ENCODE results near the gene STAMBPL1.

Gene STAMBPL1

DNA sequence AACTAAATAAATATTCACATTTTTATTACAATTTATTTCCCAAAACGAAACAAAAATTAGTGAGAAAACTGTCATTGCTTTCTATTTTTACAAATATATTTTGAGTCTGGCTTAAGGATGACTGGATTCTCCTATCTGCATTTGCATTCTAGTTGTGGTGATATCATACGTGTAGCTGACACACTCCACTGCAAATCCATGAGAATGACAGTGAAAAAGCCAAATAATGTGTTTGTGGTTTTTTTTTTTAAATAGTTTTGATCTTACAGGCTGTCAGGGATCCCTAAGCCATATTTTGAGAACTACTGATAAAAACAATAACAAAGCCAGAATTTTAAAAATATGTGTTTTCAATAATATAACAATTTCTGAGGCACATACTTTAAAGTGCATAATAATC is 5.8 kb upstream of the STAMBPL1 start:
- Histone ChIP-seq H2BK5ac (ENCODE audit: low read depth, low read length, poor library complexity, severe bottlenecking) (no peak overlapping the region), H3K18ac (ENCODE audit: low read depth in 1 of 2, low read length in 2 of 2) (no peak overlapping the region), H3K9me3 (ENCODE audit: control insufficient read depth, low read length) (no peaks in the 10 kb centered on the region), H2BK15ac (ENCODE audit: low read depth, poor library complexity, severe bottlenecking) (no peak overlapping the region), H4K91ac (ENCODE audit: low read length) (no peak overlapping the region), H3K27ac (ENCODE audit: low read length, poor library complexity, severe bottlenecking) (no peak overlapping the region), H3K14ac (ENCODE audit: low read length in 2 of 2) (no peak overlapping the region), H3K4me2 (ENCODE audit: low read length, poor library complexity, severe bottlenecking) (no peak overlapping the region), H3K27me3 (ENCODE audit: control insufficient read depth in 1 of 2, insufficient read depth in 1 of 2, low read length in 2 of 2) (no peaks in the 10 kb centered on the region), H3K4me3 (ENCODE audit: insufficient read depth in 1 of 2, low read depth in 1 of 2, low read length in 2 of 2) (no peak overlapping the region), H2BK12ac (ENCODE audit: low read length in 2 of 2) (no peak overlapping the region), H3K9ac (ENCODE audit: low read length) (no peak overlapping the region), H3K36me3 (ENCODE audit: control insufficient read depth in 1 of 2, insufficient read depth in 2 of 2, low read depth in 1 of 2, low read length in 2 of 2) (no peaks in the 10 kb centered on the region), H2AFZ (ENCODE audit: low read depth, low read length) (no peak overlapping the region), H3K79me1 (replicated peaks; ENCODE audit: low read length, poor library complexity, severe bottlenecking) (peaks cover 2% of the 10 kb centered on the region), H2AK5ac (ENCODE audit: low read length, severe bottlenecking) (no peak overlapping the region), H3K23ac (ENCODE audit: low read length in 2 of 2) (no peak overlapping the region), H4K8ac (ENCODE audit: low read length) (no peak overlapping the region), H3K4ac (ENCODE audit: low read depth in 1 of 2, low read length in 2 of 2) (no peak overlapping the region), H2BK120ac (ENCODE audit: low read depth, low read length) (no peak overlapping the region), H3K4me1 (ENCODE audit: control insufficient read depth, insufficient read depth, low read depth, low read length) (no peaks in the 10 kb centered on the region)
- 83% methylated on average over 2 of the region's 2 CpGs for WGBS
- DNase-seq = no peak

DNA sequence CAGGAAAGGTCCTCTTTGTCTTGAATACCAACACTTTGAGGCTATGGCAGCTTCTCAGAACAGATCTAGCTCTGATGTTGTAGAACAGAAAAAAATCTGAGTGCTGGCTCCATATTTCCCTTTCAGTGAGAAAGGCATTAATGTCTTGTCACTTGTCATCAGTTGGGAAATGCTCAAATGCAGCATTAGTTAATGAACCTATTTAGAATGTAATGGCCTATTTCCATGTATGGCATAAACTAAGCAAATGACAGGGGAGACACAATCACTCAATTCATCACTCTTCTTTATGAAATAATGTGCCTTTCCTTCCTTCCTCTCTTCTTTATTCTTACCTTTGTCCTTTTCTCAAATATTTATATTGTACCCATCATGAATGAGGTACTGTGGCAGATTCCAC is 5.0 kb upstream of the STAMBPL1 start:
- DNase-seq = no peak
- Histone ChIP-seq H3K79me1 (replicated peaks; ENCODE audit: low read length, poor library complexity, severe bottlenecking) (peaks cover 2% of the 10 kb centered on the region), H3K18ac (ENCODE audit: low read depth in 1 of 2, low read length in 2 of 2) (no peak overlapping the region), H3K4ac (ENCODE audit: low read depth in 1 of 2, low read length in 2 of 2) (no peak overlapping the region), H3K4me1 (ENCODE audit: control insufficient read depth, insufficient read depth, low read depth, low read length) (no peaks in the 10 kb centered on the region), H3K23ac (ENCODE audit: low read length in 2 of 2) (no peak overlapping the region), H4K91ac (ENCODE audit: low read length) (no peak overlapping the region), H2AFZ (ENCODE audit: low read depth, low read length) (no peak overlapping the region), H3K36me3 (ENCODE audit: control insufficient read depth in 1 of 2, insufficient read depth in 2 of 2, low read depth in 1 of 2, low read length in 2 of 2) (no peaks in the 10 kb centered on the region), H3K9ac (ENCODE audit: low read length) (no peak overlapping the region), H3K4me3 (ENCODE audit: insufficient read depth in 1 of 2, low read depth in 1 of 2, low read length in 2 of 2) (no peak overlapping the region), H3K4me2 (ENCODE audit: low read length, poor library complexity, severe bottlenecking) (no peak overlapping the region), H3K14ac (ENCODE audit: low read length in 2 of 2) (no peak overlapping the region), H3K27me3 (ENCODE audit: control insufficient read depth in 1 of 2, insufficient read depth in 1 of 2, low read length in 2 of 2) (no peaks in the 10 kb centered on the region), H2BK12ac (ENCODE audit: low read length in 2 of 2) (no peak overlapping the region), H3K27ac (ENCODE audit: low read length, poor library complexity, severe bottlenecking) (no peak overlapping the region), H2BK120ac (ENCODE audit: low read depth, low read length) (no peak overlapping the region), H2BK15ac (ENCODE audit: low read depth, poor library complexity, severe bottlenecking) (no peak overlapping the region), H2AK5ac (ENCODE audit: low read length, severe bottlenecking) (no peak overlapping the region), H2BK5ac (ENCODE audit: low read depth, low read length, poor library complexity, severe bottlenecking) (no peak overlapping the region), H4K8ac (ENCODE audit: low read length) (no peak overlapping the region), H3K9me3 (ENCODE audit: control insufficient read depth, low read length) (no peaks in the 10 kb centered on the region)

GRCh38 chr10:88877298-88877697 is 2.7 kb upstream of the STAMBPL1 start:
- WGBS = 96% methylated on average over 6 of the region's 6 CpGs

GRCh38 chr10:88880282-88881076 is 434 bp downstream of the STAMBPL1 start:
- H2BK12ac ChIP-seq (ENCODE audit: low read length in 2 of 2) = peak overlapping the region; percentile 61 to 99
- H3K4me1 ChIP-seq (ENCODE audit: control insufficient read depth, insufficient read depth, low read depth, low read length) = no peaks in the 10 kb centered on the region
- WGBS = under 1% methylated on average over 78 of the region's 84 CpGs

More at GRCh38 chr10:88877298-88877697, 2.7 kb upstream of the STAMBPL1 start:
- H2AFZ ChIP-seq (ENCODE audit: low read depth, low read length) = no peak overlapping the region
- H2BK120ac ChIP-seq (ENCODE audit: low read depth, low read length) = no peak overlapping the region
- H2BK12ac ChIP-seq (ENCODE audit: low read length in 2 of 2) = no peak overlapping the region
- no peaks in the 10 kb centered on the region for H3K27me3 ChIP-seq (ENCODE audit: control insufficient read depth in 1 of 2, insufficient read depth in 1 of 2, low read length in 2 of 2)
- no peaks in the 10 kb centered on the region for H3K9me3 ChIP-seq (ENCODE audit: control insufficient read depth, low read length)
- no peak overlapping the region for H3K4ac ChIP-seq (ENCODE audit: low read depth in 1 of 2, low read length in 2 of 2)
- H3K14ac ChIP-seq (ENCODE audit: low read length in 2 of 2) = no peak overlapping the region
- H3K4me3 ChIP-seq (ENCODE audit: insufficient read depth in 1 of 2, low read depth in 1 of 2, low read length in 2 of 2) = no peak overlapping the region
- H3K27ac ChIP-seq (ENCODE audit: low read length, poor library complexity, severe bottlenecking) = no peak overlapping the region
- no peak overlapping the region for H4K91ac ChIP-seq (ENCODE audit: low read length)
- H3K79me1 ChIP-seq (replicated peaks; ENCODE audit: low read length, poor library complexity, severe bottlenecking) = peaks cover 2% of the 10 kb centered on the region
- no peak overlapping the region for H4K8ac ChIP-seq (ENCODE audit: low read length)
- H3K18ac ChIP-seq (ENCODE audit: low read depth in 1 of 2, low read length in 2 of 2) = no peak overlapping the region
- H3K23ac ChIP-seq (ENCODE audit: low read length in 2 of 2) = no peak overlapping the region
- no peak for DNase-seq
- no peak overlapping the region for H3K4me2 ChIP-seq (ENCODE audit: low read length, poor library complexity, severe bottlenecking)
- no peak overlapping the region for H3K9ac ChIP-seq (ENCODE audit: low read length)
- no peak overlapping the region for H2BK5ac ChIP-seq (ENCODE audit: low read depth, low read length, poor library complexity, severe bottlenecking)
- no peak overlapping the region for H2AK5ac ChIP-seq (ENCODE audit: low read length, severe bottlenecking)
- H2BK15ac ChIP-seq (ENCODE audit: low read depth, poor library complexity, severe bottlenecking) = no peak overlapping the region
- no peaks in the 10 kb centered on the region for H3K4me1 ChIP-seq (ENCODE audit: control insufficient read depth, insufficient read depth, low read depth, low read length)
- H3K36me3 ChIP-seq (ENCODE audit: control insufficient read depth in 1 of 2, insufficient read depth in 2 of 2, low read depth in 1 of 2, low read length in 2 of 2) = no peaks in the 10 kb centered on the region

More at GRCh38 chr10:88880282-88881076, 434 bp downstream of the STAMBPL1 start:
- Histone ChIP-seq H3K27me3 (ENCODE audit: control insufficient read depth in 1 of 2, insufficient read depth in 1 of 2, low read length in 2 of 2) (no peaks in the 10 kb centered on the region), H4K8ac (ENCODE audit: low read length) (peak overlapping the region; percentile 96), H3K23ac (ENCODE audit: low read length in 2 of 2) (peak overlapping the region; percentile 91 to 100), H2AK5ac (ENCODE audit: low read length, severe bottlenecking) (no peak overlapping the region), H3K4me2 (ENCODE audit: low read length, poor library complexity, severe bottlenecking) (peak overlapping the region; percentile 81), H2AFZ (ENCODE audit: low read depth, low read length) (peak overlapping the region; percentile 66), H3K79me1 (replicated peaks; ENCODE audit: low read length, poor library complexity, severe bottlenecking) (peaks cover 2% of the 10 kb centered on the region), H3K18ac (ENCODE audit: low read depth in 1 of 2, low read length in 2 of 2) (peak overlapping the region; percentile 98 to 99), H2BK15ac (ENCODE audit: low read depth, poor library complexity, severe bottlenecking) (peak overlapping the region; percentile 100), H4K91ac (ENCODE audit: low read length) (peak overlapping the region; percentile 98), H3K36me3 (ENCODE audit: control insufficient read depth in 1 of 2, insufficient read depth in 2 of 2, low read depth in 1 of 2, low read length in 2 of 2) (no peaks in the 10 kb centered on the region), H3K4ac (ENCODE audit: low read depth in 1 of 2, low read length in 2 of 2) (peak overlapping the region; percentile 92 to 98), H2BK5ac (ENCODE audit: low read depth, low read length, poor library complexity, severe bottlenecking) (peak overlapping the region; percentile 85), H3K4me3 (ENCODE audit: insufficient read depth in 1 of 2, low read depth in 1 of 2, low read length in 2 of 2) (peak overlapping the region; percentile 88 to 99), H2BK120ac (ENCODE audit: low read depth, low read length) (peak overlapping the region; percentile 89), H3K14ac (ENCODE audit: low read length in 2 of 2) (peak overlapping the region in 1 of 2 experiments; percentile 97), H3K27ac (ENCODE audit: low read length, poor library complexity, severe bottlenecking) (peak overlapping the region; percentile 96), H3K9me3 (ENCODE audit: control insufficient read depth, low read length) (no peaks in the 10 kb centered on the region), H3K9ac (ENCODE audit: low read length) (peak overlapping the region; percentile 94)
- DNase-seq = peak; percentile 87

Data from mesenchymal stem cell (in vitro differentiated cells and primary cell).